ENCODE results near the gene PLAA. TPM values are rescaled to one million over a fixed set of nuclear protein-coding genes. Genes with fewer than 3 reads are reported as not detected.

Gene PLAA
- total and polyA plus RNA-seq, 3 donors from 2014 or later: 41.4 to 44.2 (median 42.6) TPM

DNA sequence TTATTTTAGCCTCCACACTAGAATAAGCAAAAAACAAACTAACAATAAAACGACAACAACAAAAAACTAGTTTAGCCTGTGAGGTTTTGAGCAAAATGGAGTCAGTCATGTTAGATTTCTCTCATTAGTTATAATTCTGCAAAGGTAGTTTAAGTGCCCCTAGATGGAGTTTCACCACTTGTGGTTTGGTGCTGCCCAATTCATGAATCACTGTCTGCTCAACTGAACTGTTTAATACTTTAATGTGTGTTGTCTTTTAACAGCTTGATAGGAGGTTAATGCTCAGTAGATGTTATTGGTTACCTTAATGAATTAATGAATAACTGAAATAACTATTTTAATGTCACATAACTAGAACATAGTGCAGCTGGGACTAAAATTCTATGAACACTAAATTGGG is 3.5 kb upstream of the PLAA start:
- H3K4me1 ChIP-seq: peaks cover 15% of the 10 kb centered on the region
- H3K4me3 ChIP-seq: no peak overlapping the region
- H3K36me3 ChIP-seq (ENCODE audit: low read depth, missing control alignments): no peaks in the 10 kb centered on the region
- no peak for DNase-seq
- WGBS, 2 donors: 88 to 96% methylated on average over 1 of the region's 1 CpG
- TF ChIP-seq, protein P1, sequence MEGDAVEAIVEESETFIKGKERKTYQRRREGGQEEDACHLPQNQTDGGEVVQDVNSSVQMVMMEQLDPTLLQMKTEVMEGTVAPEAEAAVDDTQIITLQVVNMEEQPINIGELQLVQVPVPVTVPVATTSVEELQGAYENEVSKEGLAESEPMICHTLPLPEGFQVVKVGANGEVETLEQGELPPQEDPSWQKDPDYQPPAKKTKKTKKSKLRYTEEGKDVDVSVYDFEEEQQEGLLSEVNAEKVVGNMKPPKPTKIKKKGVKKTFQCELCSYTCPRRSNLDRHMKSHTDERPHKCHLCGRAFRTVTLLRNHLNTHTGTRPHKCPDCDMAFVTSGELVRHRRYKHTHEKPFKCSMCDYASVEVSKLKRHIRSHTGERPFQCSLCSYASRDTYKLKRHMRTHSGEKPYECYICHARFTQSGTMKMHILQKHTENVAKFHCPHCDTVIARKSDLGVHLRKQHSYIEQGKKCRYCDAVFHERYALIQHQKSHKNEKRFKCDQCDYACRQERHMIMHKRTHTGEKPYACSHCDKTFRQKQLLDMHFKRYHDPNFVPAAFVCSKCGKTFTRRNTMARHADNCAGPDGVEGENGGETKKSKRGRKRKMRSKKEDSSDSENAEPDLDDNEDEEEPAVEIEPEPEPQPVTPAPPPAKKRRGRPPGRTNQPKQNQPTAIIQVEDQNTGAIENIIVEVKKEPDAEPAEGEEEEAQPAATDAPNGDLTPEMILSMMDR (IDR thresholded peaks at IDR 0.05): no peak
- TF ChIP-seq POLR2A (IDR thresholded peaks at IDR 0.05): no peak
- no peak overlapping the region for H3K27ac ChIP-seq
- intact Hi-C loops (cut with DNase I; ENCODE audit: low total_unique reads): no loop called here
- H3K27me3 ChIP-seq: no peaks in the 10 kb centered on the region
- no peaks in the 10 kb centered on the region for H3K9me3 ChIP-seq

DNA sequence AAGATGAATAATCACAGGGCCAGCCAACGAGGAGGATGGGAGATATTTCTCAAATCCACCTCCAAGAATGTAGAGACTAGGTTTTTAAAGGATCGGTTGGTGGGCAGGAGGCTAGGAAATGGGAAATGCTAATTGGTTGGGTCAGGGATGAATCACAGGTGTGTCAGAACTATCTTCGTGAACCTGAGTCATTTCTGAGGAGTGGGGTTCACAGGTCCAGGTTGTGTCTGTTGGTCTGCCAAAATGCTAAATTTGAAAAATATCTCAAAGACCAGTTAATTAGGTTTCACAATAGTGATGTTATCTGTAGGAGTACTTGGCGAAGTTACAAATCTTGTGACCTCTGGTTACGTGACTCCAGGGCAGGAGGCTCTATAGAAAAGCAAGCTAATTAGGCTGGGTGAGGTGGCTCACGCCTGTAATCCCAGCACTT is 2.6 kb upstream of the PLAA start:
- intact Hi-C loops (cut with DNase I; ENCODE audit: low total_unique reads): no loop called here
- 57 to 67% methylated on average over 6 of the region's 6 CpGs for WGBS, 2 donors

DNA sequence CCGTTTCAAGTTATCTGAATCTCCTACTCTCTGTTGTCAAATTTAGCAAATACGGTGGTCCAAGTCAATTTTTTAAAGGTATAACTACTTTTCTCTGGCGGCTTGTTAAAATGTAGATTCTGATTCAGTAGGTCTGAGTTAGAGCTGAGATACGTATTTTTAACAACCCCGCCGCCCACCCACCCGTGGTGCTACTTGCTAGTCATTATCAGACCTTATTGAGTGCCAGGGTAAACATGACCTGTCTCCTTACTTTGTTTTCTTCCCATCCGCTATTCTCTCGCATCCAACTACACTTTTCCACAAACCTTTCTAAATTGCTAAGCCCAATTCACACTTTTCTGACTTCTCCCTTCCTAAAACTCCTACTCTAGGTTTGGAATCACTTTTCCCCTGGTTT is 694 bp upstream of the PLAA start:
- no peak for DNase-seq
- peak overlapping the region; percentile 64 to 89 for H3K4me3 ChIP-seq
- no peak for TF ChIP-seq POLR2A (IDR thresholded peaks at IDR 0.05)
- TF ChIP-seq, protein P1 (IDR thresholded peaks at IDR 0.05): no peak
- WGBS, 2 donors: 0 to 1% methylated on average over 9 of the region's 9 CpGs
- no peaks in the 10 kb centered on the region for H3K27me3 ChIP-seq
- no peaks in the 10 kb centered on the region for H3K9me3 ChIP-seq
- H3K4me1 ChIP-seq: peaks cover 13% of the 10 kb centered on the region
- no peaks in the 10 kb centered on the region for H3K36me3 ChIP-seq (ENCODE audit: low read depth, missing control alignments)
- intact Hi-C loops (cut with DNase I; ENCODE audit: low total_unique reads): no loop called here
- peak overlapping the region; percentile 90 to 96 for H3K27ac ChIP-seq

More for the DNA sequence above, 2.6 kb upstream of the PLAA start:
- Histone ChIP-seq H3K36me3 (ENCODE audit: low read depth, missing control alignments) (no peaks in the 10 kb centered on the region), H3K4me1 (peaks cover 13% of the 10 kb centered on the region), H3K27ac (no peak overlapping the region), H3K9me3 (no peaks in the 10 kb centered on the region), H3K27me3 (no peaks in the 10 kb centered on the region), H3K4me3 (no peak overlapping the region)
- no peak for DNase-seq
- TF ChIP-seq, protein P1 (IDR thresholded peaks at IDR 0.05): no peak
- no peak for TF ChIP-seq POLR2A (IDR thresholded peaks at IDR 0.05)

DNA sequence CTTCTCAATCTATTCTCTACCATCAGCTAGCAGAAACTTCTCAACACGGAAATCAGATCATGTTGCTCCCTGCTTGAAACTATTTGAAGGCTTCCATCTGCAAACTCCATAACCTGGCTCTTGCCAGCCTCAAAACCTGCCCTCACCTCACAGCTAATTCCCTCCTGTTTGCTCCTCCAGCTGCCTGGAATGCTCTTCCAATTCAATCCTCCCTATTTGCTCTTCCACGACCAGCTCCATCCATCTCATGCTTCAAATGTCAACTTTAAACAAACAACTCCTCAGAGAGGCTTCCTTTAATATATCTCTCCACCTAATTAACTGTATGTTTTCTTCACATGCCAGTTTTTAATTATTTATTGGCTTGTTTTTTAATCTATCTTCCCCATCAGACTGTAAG is 1.5 kb downstream of the PLAA start:
- intact Hi-C loops (cut with DNase I; ENCODE audit: low total_unique reads): no loop called here
- no peak overlapping the region for H3K4me3 ChIP-seq
- WGBS, 2 donors: 14 to 33% methylated on average over 2 of the region's 2 CpGs
- TF ChIP-seq, protein P1 (IDR thresholded peaks at IDR 0.05): no peak
- no peak for TF ChIP-seq POLR2A (IDR thresholded peaks at IDR 0.05)
- H3K27ac ChIP-seq: no peak overlapping the region
- peaks cover 13% of the 10 kb centered on the region for H3K4me1 ChIP-seq
- H3K9me3 ChIP-seq: no peaks in the 10 kb centered on the region
- no peak for DNase-seq
- H3K27me3 ChIP-seq: no peaks in the 10 kb centered on the region
- no peaks in the 10 kb centered on the region for H3K36me3 ChIP-seq (ENCODE audit: low read depth, missing control alignments)

DNA sequence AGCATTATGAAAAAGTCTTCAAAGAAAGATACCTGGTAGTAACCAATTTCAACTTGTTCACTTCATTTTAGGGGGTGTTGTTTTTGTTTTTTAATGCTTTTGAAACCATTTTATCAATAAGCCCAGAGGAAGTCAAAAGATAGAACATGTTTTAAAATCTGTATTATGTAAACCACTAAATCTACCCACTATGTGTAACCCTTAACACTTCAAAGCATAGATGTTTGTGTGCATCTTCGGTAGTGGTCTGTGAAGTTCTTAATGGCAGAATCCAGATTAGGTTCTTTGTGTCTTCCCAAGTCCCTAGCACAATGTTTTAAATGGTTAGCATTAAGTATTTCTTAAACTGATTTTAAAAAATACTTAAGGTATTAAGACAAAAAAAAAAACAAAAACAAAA is 6.3 kb downstream of the PLAA start:
- WGBS, 2 donors: 94 to 95% methylated on average over 1 of the region's 1 CpG
- intact Hi-C loops (cut with DNase I; ENCODE audit: low total_unique reads): no loop called here

More for the DNA sequence above, 6.3 kb downstream of the PLAA start:
- no peak for TF ChIP-seq POLR2A (IDR thresholded peaks at IDR 0.05)
- TF ChIP-seq, protein P1 (IDR thresholded peaks at IDR 0.05): no peak
- Histone ChIP-seq H3K4me3 (no peak overlapping the region), H3K4me1 (peaks cover 7% of the 10 kb centered on the region), H3K27ac (no peak overlapping the region), H3K27me3 (no peaks in the 10 kb centered on the region), H3K36me3 (ENCODE audit: low read depth, missing control alignments) (no peaks in the 10 kb centered on the region), H3K9me3 (no peaks in the 10 kb centered on the region)
- DNase-seq: no peak
